Heart right ventricle (tissue), 16 donors: ENCODE data around the gene TSPAN12. TPM values are rescaled to one million over a fixed set of nuclear protein-coding genes. Genes with fewer than 3 reads are reported as not detected.

Experiments used
- ATAC-seq, 8 donors: fragments of 200-7000 bp; cut with Tn5 transposase; one replicate each; pipeline ENCODE4 v1.9.1; 2020; ENCODE audit warnings: mild to moderate bottlenecking in 8 of 8, moderate library complexity in 8 of 8, moderate number of reproducible peaks in 1 of 8
- DNase-seq, 2 donors: peaks; one replicate each; pipeline ENCODE4 v3.0.0-alpha.2; 2020
- H3K27ac ChIP-seq, 10 donors: fragments of 200-600 bp; sonication (generic) in 2 of 10; one replicate each; pipeline versions ENCODE4 v1.5.0 to v1.8.0; 2020 to 2022; ENCODE audit warnings: mild to moderate bottlenecking in 3 of 10
- H3K27me3 ChIP-seq, 7 donors: fragments of 200-600 bp; one replicate each; pipeline ENCODE4 v1.8.0; 2021 to 2022; ENCODE audit warnings: mild to moderate bottlenecking in 2 of 7
- H3K36me3 ChIP-seq, 9 donors: fragments of 200-600 bp; sonication (generic) in 1 of 9; one replicate each; pipeline versions ENCODE4 v1.5.0 to v1.8.0; 2020 to 2022; ENCODE audit warnings: mild to moderate bottlenecking in 2 of 9
- H3K4me1 ChIP-seq, 9 donors: fragments of 200-600 bp; sonication (generic) in 1 of 9; one replicate each; pipeline versions ENCODE4 v1.5.0 to v1.8.0; 2020 to 2022; ENCODE audit warnings: mild to moderate bottlenecking in 4 of 9
- H3K4me3 ChIP-seq, 10 donors: fragments of 200-600 bp; sonication (generic) in 2 of 10; one replicate each; pipeline versions ENCODE4 v1.5.0 to v1.8.0; 2020 to 2022; ENCODE audit warnings: mild to moderate bottlenecking in 7 of 10, moderate library complexity in 2 of 10
- H3K9me3 ChIP-seq, 11 donors: fragments of 200-600 bp in 10 of 11; sonication (generic) in 2 of 11; one replicate each; pipeline versions ENCODE4 v1.5.0 to v1.8.0; 2013 to 2022; ENCODE audit warnings: mild to moderate bottlenecking in 2 of 11, control low read depth in 1 of 11, moderate library complexity in 1 of 11
- WGBS, 2 donors: extraction: QIAGEN DNeasy Blood & Tissue Kit; methylation state at CpG; one replicate each; pipeline ENCODE4 v1.1.7; 2013; ENCODE audit warnings: inconsistent platforms in 1 of 2; 5-methylcytosine and 5-hydroxymethylcytosine counted together
- intact Hi-C, 10 donors: fragments of 100-400 bp; cut with DNase I; formaldehyde crosslinking; loops; one replicate each; pipeline versions ENCODE4 v1.11.1 to v1.14.2; 2022
- polyA plus RNA-seq, 2 donors: library from polyadenylated mRNA; stranded (reverse); fragments of 200-250 nt; gene quantifications; one replicate each; pipeline ENCODE4 v1.2.3, GENCODE V29; 2013
- total RNA-seq, 10 donors: library from RNA; stranded (reverse); fragmentation: NEBNext Ultra II Directional in 3 of 10; extraction: Animal tissue kit (Norgen Biotek cat#: 25700) in 3 of 10; gene quantifications; one replicate each; pipeline versions ENCODE4 v1.2.1 to v1.2.4, GENCODE V29; 2021 to 2023
- TF ChIP-seq, protein P1 (sequence below), 9 donors: fragments of 200-600 bp; sonication (generic) in 2 of 9; IDR thresholded peaks; one replicate each; pipeline versions ENCODE4 v1.5.0 to v1.8.0; 2021 to 2022; ENCODE audit warnings: antibody characterized with exemption in 9 of 9, mild to moderate bottlenecking in 5 of 9, moderate library complexity in 1 of 9
- donor health status: Arrhythmogenic right ventricular cardiomyopathy.
- donor health status: ischemic (EF 13 %, LVEDD 7.1; RV severe dilation, severe dysfunction).
- donor health status: healthy with polysubstance abuse.
- donor health status: DM: no; HTN: yes; CAD: no.
- donor health status: DM: no; HTN: no; CAD: no.
- donor health status: ischemic (EF 25% LVEDD 6.9; RV normal size, moderate dysfunction).
- donor health status: ischemic (EF 25% LVEDD 5.7; RV mildly dilated, moderate dysfunction).
- donor health status: healthy.
- donor health status: DM: yes; HTN: yes; CAD: no.
- donor health status: Ischemic cardiomyopathy.
- donor health status: ischemic (EF 35%, LVEDD 5.7; RV mildly dilated, moderate dysfunction).
- donor health status: nonischemic (EF 11% LVEDD 7.7; RV severe dilation, severe dysfunction).
- donor health status: DM: yes; HTN: yes; CAD: no.
- donor health status: PGD.
- donor health status: ischemic (EF 29% LVEDD 5.4; RV normal size, mild dysfunction).
- donor health status: nonischemic (EF 23%, LVEDD 6.1; RV moderate dilation, normal function).

Gene TSPAN12
- total and polyA plus RNA-seq, 12 donors: 17.9 to 78.6 (median 60.4) TPM

- TF ChIP-seq, protein P1, sequence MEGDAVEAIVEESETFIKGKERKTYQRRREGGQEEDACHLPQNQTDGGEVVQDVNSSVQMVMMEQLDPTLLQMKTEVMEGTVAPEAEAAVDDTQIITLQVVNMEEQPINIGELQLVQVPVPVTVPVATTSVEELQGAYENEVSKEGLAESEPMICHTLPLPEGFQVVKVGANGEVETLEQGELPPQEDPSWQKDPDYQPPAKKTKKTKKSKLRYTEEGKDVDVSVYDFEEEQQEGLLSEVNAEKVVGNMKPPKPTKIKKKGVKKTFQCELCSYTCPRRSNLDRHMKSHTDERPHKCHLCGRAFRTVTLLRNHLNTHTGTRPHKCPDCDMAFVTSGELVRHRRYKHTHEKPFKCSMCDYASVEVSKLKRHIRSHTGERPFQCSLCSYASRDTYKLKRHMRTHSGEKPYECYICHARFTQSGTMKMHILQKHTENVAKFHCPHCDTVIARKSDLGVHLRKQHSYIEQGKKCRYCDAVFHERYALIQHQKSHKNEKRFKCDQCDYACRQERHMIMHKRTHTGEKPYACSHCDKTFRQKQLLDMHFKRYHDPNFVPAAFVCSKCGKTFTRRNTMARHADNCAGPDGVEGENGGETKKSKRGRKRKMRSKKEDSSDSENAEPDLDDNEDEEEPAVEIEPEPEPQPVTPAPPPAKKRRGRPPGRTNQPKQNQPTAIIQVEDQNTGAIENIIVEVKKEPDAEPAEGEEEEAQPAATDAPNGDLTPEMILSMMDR (IDR thresholded peaks at IDR 0.05): no peak
- Histone ChIP-seq H3K36me3 (peaks cover 0 to 4% (median 0%) of the 10 kb centered on the region in 9 donors), H3K4me1 (peaks cover 0 to 37% (median 15%) of the 10 kb centered on the region in 9 donors), H3K4me3 (peak overlapping the region; percentile 48 to 87 (median 72)), H3K27ac (peak overlapping the region in 6 of 10 donors; percentile 91 to 98 (median 96)), H3K9me3 (no peaks in the 10 kb centered on the region), H3K27me3 (peaks cover 0 to 53% (median 0%) of the 10 kb centered on the region in 7 donors)
- WGBS, 2 donors: 37 to 45% methylated on average over 5 of the region's 5 CpGs
- DNase-seq (no peak), ATAC-seq (no peak)
- intact Hi-C loops: loop anchor here in 7 of 10 donors (2.0 to 10.0 kb wide), 8 partner anchors 49 to 249 kb away; partner anchors contain the start of gene ING3 (in 1 of the 7)
These were observed 1.7 kb downstream of the TSPAN12 start for GRCh38 chr7:120856198-120856597.

DNA sequence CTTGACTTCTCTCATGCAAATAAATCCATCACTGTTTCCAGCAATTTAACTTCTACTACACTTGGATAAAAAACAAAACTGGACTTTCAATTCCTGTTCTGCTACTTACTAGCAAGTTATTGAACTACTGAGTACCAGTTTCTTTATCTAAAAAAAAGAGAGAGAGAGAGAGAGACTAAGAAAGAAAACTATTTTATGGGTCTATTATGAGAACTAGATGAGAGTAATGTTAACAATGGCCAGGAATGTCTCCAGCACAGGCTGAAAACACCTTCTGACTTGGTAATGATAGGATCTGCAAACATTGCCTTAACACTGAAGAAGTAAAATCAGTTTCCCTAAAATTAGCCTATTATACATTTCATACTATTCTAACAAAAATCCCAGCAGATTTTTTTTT is 5.2 kb downstream of the TSPAN12 start:
- peaks cover 0 to 30% (median 0%) of the 10 kb centered on the region in 7 donors for H3K27me3 ChIP-seq
- intact Hi-C loops: loop anchor here in 1 of 10 donors (10.0 kb wide), 1 partner anchor 252 kb away; no protein-coding TSS in a partner anchor

GRCh38 chr7:120843109-120843508 is 14.8 kb downstream of the TSPAN12 start:
- intact Hi-C loops: no loop called here

More for the DNA sequence above, 5.2 kb downstream of the TSPAN12 start:
- TF ChIP-seq, protein P1 (IDR thresholded peaks at IDR 0.05): no peak
- ATAC-seq: no peak
- H3K9me3 ChIP-seq: no peaks in the 10 kb centered on the region
- peaks cover 0 to 4% (median 0%) of the 10 kb centered on the region in 9 donors for H3K36me3 ChIP-seq
- DNase-seq: no peak
- peaks cover 3 to 41% (median 14%) of the 10 kb centered on the region in 9 donors for H3K4me1 ChIP-seq
- no peak overlapping the region for H3K27ac ChIP-seq
- no peak overlapping the region for H3K4me3 ChIP-seq

DNA sequence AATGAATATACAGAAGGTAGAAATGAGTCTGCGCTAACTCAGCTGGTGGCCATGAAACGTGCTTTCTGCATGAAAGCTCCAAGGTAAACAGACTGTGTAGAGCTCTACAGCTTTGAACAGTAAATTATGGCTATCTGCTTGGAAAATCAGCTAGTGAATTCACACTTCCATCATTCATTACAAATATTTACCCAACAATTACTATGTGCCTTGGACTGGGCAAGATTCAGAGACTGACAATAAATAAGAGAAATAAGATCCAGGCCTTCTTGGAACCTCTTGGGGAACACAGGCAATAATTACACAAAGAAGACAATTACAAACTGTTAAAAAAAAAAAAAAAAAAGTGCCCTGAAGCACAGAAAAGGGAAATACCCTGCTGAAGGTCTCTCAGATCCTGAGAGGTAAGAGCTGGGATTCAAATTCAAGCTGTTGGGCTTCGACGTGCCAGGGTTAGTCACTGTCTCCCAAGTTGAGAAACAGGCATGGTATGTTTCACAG is 15.8 kb downstream of the TSPAN12 start:
- WGBS, 2 donors: 85 to 90% methylated on average over 4 of the region's 4 CpGs
- H3K4me3 ChIP-seq: no peak overlapping the region

More at GRCh38 chr7:120843109-120843508, 14.8 kb downstream of the TSPAN12 start:
- ATAC-seq: no peak
- no peak for DNase-seq
- Histone ChIP-seq H3K9me3 (no peaks in the 10 kb centered on the region), H3K4me1 (peaks cover 0 to 44% (median 24%) of the 10 kb centered on the region in 9 donors), H3K27ac (no peak overlapping the region), H3K27me3 (no peaks in the 10 kb centered on the region), H3K36me3 (peaks cover 0 to 14% (median 0%) of the 10 kb centered on the region in 9 donors), H3K4me3 (no peak overlapping the region)
- TF ChIP-seq, protein P1 (IDR thresholded peaks at IDR 0.05): no peak
- WGBS, 2 donors: 62 to 74% methylated on average over 2 of the region's 2 CpGs

More for the DNA sequence above, 15.8 kb downstream of the TSPAN12 start:
- Histone ChIP-seq H3K9me3 (no peaks in the 10 kb centered on the region), H3K27ac (no peak overlapping the region), H3K36me3 (peaks cover 0 to 23% (median 0%) of the 10 kb centered on the region in 9 donors), H3K4me1 (peaks cover 0 to 35% (median 17%) of the 10 kb centered on the region in 9 donors), H3K27me3 (no peaks in the 10 kb centered on the region)
- DNase-seq (no peak), ATAC-seq (no peak)
- intact Hi-C loops: no loop called here
- TF ChIP-seq, protein P1 (IDR thresholded peaks at IDR 0.05): no peak
